Thyroid gland (tissue), 4 donors: Measurements from ENCODE around the gene ZNF385C. TPM values are rescaled to one million over a fixed set of nuclear protein-coding genes. Genes with fewer than 3 reads are reported as not detected.
"Not testable (repeated sequence)": the region's sequence is repeated elsewhere in the genome, so short reads cannot be mapped to it uniquely, and the experiment has no call there.

Experiments
- DNase-seq, 2 donors: peaks; one replicate each; pipeline ENCODE4 v3.0.0-alpha.2; 2019
- H3K27ac ChIP-seq, 3 donors: fragments of 200-600 bp; sonication (generic); 1 replicate in 2 of 3; 2 replicates in 1 of 3; pipeline ENCODE4 v1.5.1; 2016 to 2019; ENCODE audit warnings: mild to moderate bottlenecking in 1 of 3, moderate library complexity in 1 of 3
- H3K27me3 ChIP-seq: fragments of 200-600 bp; sonication (generic); one replicate; pipeline ENCODE4 v1.5.1; 2019
- H3K36me3 ChIP-seq, 2 donors: fragments of 200-600 bp; sonication (generic); one replicate each; pipeline ENCODE4 v1.5.1; 2016 to 2019
- H3K4me1 ChIP-seq, 2 donors: fragments of 200-600 bp; sonication (generic); one replicate each; pipeline ENCODE4 v1.5.1; 2017 to 2019
- H3K4me3 ChIP-seq, 3 donors: fragments of 200-600 bp; sonication (generic); replicated peaks in 1 of 3; 1 replicate in 2 of 3; 2 replicates in 1 of 3; pipeline ENCODE4 v1.5.1; 2016; ENCODE audit warnings: mild to moderate bottlenecking in 1 of 3
- H3K9me3 ChIP-seq: fragments of 200-600 bp; sonication (generic); one replicate; pipeline ENCODE4 v1.5.1; 2017
- CTCF ChIP-seq, 6 experiments: fragments of 200-600 bp in 3 of 6; fragments of 450-650 bp in 3 of 6; sonication (generic) in 3 of 6; IDR thresholded peaks; one replicate each; pipeline ENCODE4 v1.5.1; 2016 to 2019; ENCODE audit warnings: antibody characterized with exemption in 6 of 6, mild to moderate bottlenecking in 2 of 6, inconsistent platforms in 1 of 6, moderate library complexity in 1 of 6
- POLR2A ChIP-seq, 2 donors: fragments of 450-650 bp; IDR thresholded peaks; one replicate each; pipeline ENCODE4 v1.6.1; 2017; ENCODE audit warnings: antibody characterized with exemption in 2 of 2, mild to moderate bottlenecking in 2 of 2, moderate library complexity in 1 of 2
- WGBS, 2 donors: methylation state at CpG; one replicate each; pipeline ENCODE4 v1.1.5; 2017; 5-methylcytosine and 5-hydroxymethylcytosine counted together
- intact Hi-C: fragments of 100-400 bp; cut with DNase I; formaldehyde crosslinking; loops from one replicate; pipeline ENCODE4 v1.15.1; 2023
- total RNA-seq, 4 donors: library from RNA; depleted of rRNA; stranded (reverse); fragments of >200 nt; gene quantifications; one replicate each; pipeline ENCODE4 v1.2.3, GENCODE V29; 2016

The ZNF385C gene
- total RNA-seq, 4 donors from 2014 or later: 0.22 to 0.54 TPM; not detected in 2

DNA sequence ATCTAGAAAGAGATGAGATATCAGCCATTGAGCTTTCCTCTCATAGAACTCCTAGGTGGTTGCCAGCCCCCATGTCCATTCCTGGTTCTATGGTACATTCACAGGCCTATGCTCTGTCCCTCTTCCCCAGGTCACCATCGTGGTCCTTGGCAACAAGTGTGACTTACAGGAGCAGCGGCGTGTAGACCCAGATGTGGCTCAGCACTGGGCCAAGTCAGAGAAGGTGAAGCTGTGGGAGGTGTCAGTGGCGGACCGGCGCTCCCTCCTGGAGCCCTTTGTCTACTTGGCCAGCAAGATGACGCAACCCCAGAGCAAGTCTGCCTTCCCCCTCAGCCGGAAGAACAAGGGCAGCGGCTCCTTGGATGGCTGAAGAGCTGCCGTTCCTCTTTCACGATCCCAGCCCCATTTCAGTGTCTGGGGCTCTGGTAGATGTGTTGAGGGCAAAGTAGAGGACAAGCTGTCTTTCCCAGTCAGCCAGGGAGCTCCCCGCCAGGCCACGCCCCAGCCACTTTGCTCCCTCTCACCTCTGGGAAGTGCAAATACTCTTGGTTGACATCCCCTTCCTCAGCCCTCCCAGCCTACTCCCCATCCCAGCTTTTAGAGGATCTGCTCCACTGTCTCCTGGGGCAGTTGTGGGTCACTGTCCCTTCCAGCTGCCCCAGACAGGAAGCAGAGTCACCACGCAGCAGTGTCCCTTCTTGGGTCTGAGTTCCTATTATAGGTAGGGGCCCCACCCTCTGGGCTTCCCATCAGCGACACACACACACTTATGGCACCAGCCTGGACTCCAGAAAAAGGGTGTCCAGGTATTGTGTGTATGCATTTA is 74.5 kb downstream of the ZNF385C start:
- Histone ChIP-seq H3K27ac (peak overlapping the region in 1 of 3 donors; percentile 17), H3K9me3 (no peaks in the 10 kb centered on the region), H3K4me1 (peaks cover 14 to 28% of the 10 kb centered on the region in 2 donors), H3K4me3 (no peak overlapping the region), H3K27me3 (no peaks in the 10 kb centered on the region), H3K36me3 (peaks cover 20 to 21% of the 10 kb centered on the region in 2 donors)
- intact Hi-C loops: loop anchor here (5.0 kb wide), 2 partner anchors 51 to 94 kb away; no protein-coding TSS in a partner anchor
- no peak for TF ChIP-seq CTCF (IDR thresholded peaks at IDR 0.05)
- no peak for TF ChIP-seq POLR2A (IDR thresholded peaks at IDR 0.05)
- no peak for DNase-seq
- WGBS, 2 donors: 82 to 85% methylated on average over 10 of the region's 15 CpGs

GRCh38 chr17:42020845-42021244 is 77.4 kb downstream of the ZNF385C start:
- Histone ChIP-seq H3K4me1 (peaks cover 26 to 39% of the 10 kb centered on the region in 2 donors), H3K36me3 (peaks cover 20 to 21% of the 10 kb centered on the region in 2 donors), H3K4me3 (peak overlapping the region in 1 of 3 donors; percentile 71), H3K27ac (peak overlapping the region in 1 of 3 donors; percentile 85)
- H3K9me3 ChIP-seq, H3K27me3 ChIP-seq, DNase-seq: not testable (repeated sequence)
- 72 to 80% methylated on average over 8 of the region's 8 CpGs for WGBS, 2 donors
- intact Hi-C loops: loop anchor here (5.0 kb wide), 2 partner anchors 49 to 96 kb away; no protein-coding TSS in a partner anchor

GRCh38 chr17:42019509-42020404 is 78.5 kb downstream of the ZNF385C start, which contains the start of gene NKIRAS2:
Gene NKIRAS2, plus strand, starts transcription at chr17:42020090. Its CDS starts 1,488 bp downstream, at chr17:42021578.
- WGBS, 2 donors: 25 to 30% methylated on average over 9 to 12 of the region's 49 CpGs
- Histone ChIP-seq H3K27me3 (no peaks in the 10 kb centered on the region), H3K4me3 (peak within 1 kb of the TSS; percentile 56 to 94 (median 71)), H3K27ac (peak within 1 kb of the TSS; percentile 61 to 85 (median 62)), H3K9me3 (no peaks in the 10 kb centered on the region), H3K4me1 (peaks cover 36 to 43% of the 10 kb centered on the region in 2 donors), H3K36me3 (peaks cover 20 to 21% of the 10 kb centered on the region in 2 donors)
- peak; percentile 94 for DNase-seq
- intact Hi-C loops: loop anchor here (5.0 kb wide), 2 partner anchors 47 to 98 kb away; no protein-coding TSS in a partner anchor
- TF ChIP-seq CTCF (IDR thresholded peaks at IDR 0.05) (peak; percentile 72 to 97 (median 90)), POLR2A (IDR thresholded peaks at IDR 0.05) (peak in 1 of 2 donors; percentile 61)

DNA sequence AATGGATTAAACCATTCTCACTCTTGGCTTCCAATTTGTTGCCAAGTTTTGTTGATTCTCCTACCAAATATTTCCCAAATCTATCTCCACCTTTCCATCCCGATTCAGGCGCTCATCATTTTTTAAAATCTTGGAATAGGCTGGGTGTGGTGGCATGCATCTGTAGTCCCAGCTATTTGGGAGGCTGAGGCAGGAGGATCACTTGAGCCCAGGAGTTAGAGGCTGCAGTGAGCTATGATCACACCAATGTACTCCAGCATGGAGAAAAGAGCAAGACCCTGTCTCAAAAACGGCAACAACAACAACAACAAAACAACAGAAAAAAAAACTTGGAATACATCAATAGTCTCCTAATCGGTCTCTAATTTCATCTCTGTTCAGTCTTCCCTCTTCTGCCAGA is 79.3 kb downstream of the ZNF385C start:
- intact Hi-C loops: no loop called here
- Histone ChIP-seq H3K4me1 (peaks cover 35 to 37% of the 10 kb centered on the region in 2 donors), H3K9me3 (no peaks in the 10 kb centered on the region), H3K36me3 (peaks cover 17 to 20% of the 10 kb centered on the region in 2 donors), H3K27me3 (no peaks in the 10 kb centered on the region), H3K4me3 (no peak overlapping the region), H3K27ac (no peak overlapping the region)
- TF ChIP-seq CTCF (IDR thresholded peaks at IDR 0.05) (no peak), POLR2A (IDR thresholded peaks at IDR 0.05) (no peak)
- WGBS, 2 donors: 94 to 96% methylated on average over 4 of the region's 4 CpGs
- DNase-seq: no peak

DNA sequence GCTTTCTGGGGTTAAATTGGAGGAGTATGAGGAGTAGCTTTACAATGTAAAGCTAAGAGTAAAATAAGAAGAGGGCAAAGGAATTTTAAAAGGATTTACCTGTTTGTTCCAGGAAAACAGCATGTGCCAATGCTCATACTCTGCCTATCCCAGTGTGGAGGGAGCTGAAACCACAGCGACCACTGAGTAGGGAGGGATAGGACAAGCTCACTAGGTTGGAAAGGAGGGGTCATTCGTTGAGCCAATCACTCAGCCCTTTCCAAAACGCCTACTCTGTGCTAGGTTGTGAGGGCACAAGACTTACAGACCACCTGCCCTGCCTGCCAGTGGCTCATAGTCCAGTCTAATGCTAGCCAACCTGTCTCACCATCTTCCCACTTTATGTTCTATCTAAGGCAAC is 79.9 kb downstream of the ZNF385C start:
- Histone ChIP-seq H3K4me3 (peak overlapping the region in 1 of 3 donors; percentile 85), H3K27ac (peak overlapping the region in 2 of 3 donors; percentile 86 to 95), H3K4me1 (peaks cover 34 to 37% of the 10 kb centered on the region in 2 donors), H3K36me3 (peaks cover 11 to 13% of the 10 kb centered on the region in 2 donors), H3K27me3 (no peaks in the 10 kb centered on the region), H3K9me3 (no peaks in the 10 kb centered on the region)
- no peak for DNase-seq
- intact Hi-C loops: no loop called here
- TF ChIP-seq POLR2A (IDR thresholded peaks at IDR 0.05) (no peak), CTCF (IDR thresholded peaks at IDR 0.05) (no peak)
- WGBS, 2 donors: 29 to 35% methylated on average over 3 of the region's 3 CpGs
